ENCODE results near the gene TAPBPL. TPM values are rescaled to one million over a fixed set of nuclear protein-coding genes. Genes with fewer than 3 reads are reported as not detected.

TAPBPL gene
- total and polyA plus RNA-seq, 2 of the 13 experiments (the other 11 are each of a cell fraction or from before 2014, with no cell fraction given), result 10.0 to 14.5 TPM

- no peak for TF ChIP-seq ZFX (CRISPR knock-in tag; IDR thresholded peaks at IDR 0.05; ENCODE audit: low read depth)
- TF ChIP-seq ZNF512B (CRISPR knock-in tag; IDR thresholded peaks at IDR 0.05; ENCODE audit: borderline replicate concordance), result peak; percentile 80; the same call in 1 of the 2 replicates
- TF ChIP-seq, protein P1, sequence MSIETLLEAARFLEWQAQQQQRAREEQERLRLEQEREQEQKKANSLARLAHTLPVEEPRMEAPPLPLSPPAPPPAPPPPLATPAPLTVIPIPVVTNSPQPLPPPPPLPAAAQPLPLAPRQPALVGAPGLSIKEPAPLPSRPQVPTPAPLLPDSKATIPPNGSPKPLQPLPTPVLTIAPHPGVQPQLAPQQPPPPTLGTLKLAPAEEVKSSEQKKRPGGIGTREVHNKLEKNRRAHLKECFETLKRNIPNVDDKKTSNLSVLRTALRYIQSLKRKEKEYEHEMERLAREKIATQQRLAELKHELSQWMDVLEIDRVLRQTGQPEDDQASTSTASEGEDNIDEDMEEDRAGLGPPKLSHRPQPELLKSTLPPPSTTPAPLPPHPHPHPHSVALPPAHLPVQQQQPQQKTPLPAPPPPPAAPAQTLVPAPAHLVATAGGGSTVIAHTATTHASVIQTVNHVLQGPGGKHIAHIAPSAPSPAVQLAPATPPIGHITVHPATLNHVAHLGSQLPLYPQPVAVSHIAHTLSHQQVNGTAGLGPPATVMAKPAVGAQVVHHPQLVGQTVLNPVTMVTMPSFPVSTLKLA (IDR thresholded peaks at IDR 0.05), result no peak
- TF ChIP-seq NPAS2 (CRISPR knock-in tag; IDR thresholded peaks at IDR 0.05; ENCODE audit: borderline replicate concordance), result no peak
- no peak for TF ChIP-seq MEIS1 (CRISPR knock-in tag; IDR thresholded peaks at IDR 0.05; ENCODE audit: borderline replicate concordance)
- TF ChIP-seq, protein P2, sequence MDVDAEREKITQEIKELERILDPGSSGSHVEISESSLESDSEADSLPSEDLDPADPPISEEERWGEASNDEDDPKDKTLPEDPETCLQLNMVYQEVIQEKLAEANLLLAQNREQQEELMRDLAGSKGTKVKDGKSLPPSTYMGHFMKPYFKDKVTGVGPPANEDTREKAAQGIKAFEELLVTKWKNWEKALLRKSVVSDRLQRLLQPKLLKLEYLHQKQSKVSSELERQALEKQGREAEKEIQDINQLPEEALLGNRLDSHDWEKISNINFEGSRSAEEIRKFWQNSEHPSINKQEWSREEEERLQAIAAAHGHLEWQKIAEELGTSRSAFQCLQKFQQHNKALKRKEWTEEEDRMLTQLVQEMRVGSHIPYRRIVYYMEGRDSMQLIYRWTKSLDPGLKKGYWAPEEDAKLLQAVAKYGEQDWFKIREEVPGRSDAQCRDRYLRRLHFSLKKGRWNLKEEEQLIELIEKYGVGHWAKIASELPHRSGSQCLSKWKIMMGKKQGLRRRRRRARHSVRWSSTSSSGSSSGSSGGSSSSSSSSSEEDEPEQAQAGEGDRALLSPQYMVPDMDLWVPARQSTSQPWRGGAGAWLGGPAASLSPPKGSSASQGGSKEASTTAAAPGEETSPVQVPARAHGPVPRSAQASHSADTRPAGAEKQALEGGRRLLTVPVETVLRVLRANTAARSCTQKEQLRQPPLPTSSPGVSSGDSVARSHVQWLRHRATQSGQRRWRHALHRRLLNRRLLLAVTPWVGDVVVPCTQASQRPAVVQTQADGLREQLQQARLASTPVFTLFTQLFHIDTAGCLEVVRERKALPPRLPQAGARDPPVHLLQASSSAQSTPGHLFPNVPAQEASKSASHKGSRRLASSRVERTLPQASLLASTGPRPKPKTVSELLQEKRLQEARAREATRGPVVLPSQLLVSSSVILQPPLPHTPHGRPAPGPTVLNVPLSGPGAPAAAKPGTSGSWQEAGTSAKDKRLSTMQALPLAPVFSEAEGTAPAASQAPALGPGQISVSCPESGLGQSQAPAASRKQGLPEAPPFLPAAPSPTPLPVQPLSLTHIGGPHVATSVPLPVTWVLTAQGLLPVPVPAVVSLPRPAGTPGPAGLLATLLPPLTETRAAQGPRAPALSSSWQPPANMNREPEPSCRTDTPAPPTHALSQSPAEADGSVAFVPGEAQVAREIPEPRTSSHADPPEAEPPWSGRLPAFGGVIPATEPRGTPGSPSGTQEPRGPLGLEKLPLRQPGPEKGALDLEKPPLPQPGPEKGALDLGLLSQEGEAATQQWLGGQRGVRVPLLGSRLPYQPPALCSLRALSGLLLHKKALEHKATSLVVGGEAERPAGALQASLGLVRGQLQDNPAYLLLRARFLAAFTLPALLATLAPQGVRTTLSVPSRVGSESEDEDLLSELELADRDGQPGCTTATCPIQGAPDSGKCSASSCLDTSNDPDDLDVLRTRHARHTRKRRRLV (CRISPR knock-in tag; IDR thresholded peaks at IDR 0.05), result no peak
- no peak for TF ChIP-seq FOXA1 (IDR thresholded peaks at IDR 0.05)
- TF ChIP-seq FOXA1 (CRISPR knock-in tag; IDR thresholded peaks at IDR 0.05), result no peak
- no peak for TF ChIP-seq SP140L (CRISPR knock-in tag; IDR thresholded peaks at IDR 0.05; ENCODE audit: borderline replicate concordance)
- TF ChIP-seq ARID2 (CRISPR knock-in tag; IDR thresholded peaks at IDR 0.05; ENCODE audit: borderline replicate concordance), result no peak
- TF ChIP-seq ZNF253 (CRISPR knock-in tag; IDR thresholded peaks at IDR 0.05; ENCODE audit: borderline replicate concordance), result no peak
- no peak for TF ChIP-seq ZNF850 (CRISPR knock-in tag; conservative IDR thresholded peaks at IDR 0.05)
- no peak for TF ChIP-seq ZNF761 (CRISPR knock-in tag; conservative IDR thresholded peaks at IDR 0.05)
- no peak for TF ChIP-seq IKZF1 (IDR thresholded peaks at IDR 0.05)
- TF ChIP-seq, protein P3, sequence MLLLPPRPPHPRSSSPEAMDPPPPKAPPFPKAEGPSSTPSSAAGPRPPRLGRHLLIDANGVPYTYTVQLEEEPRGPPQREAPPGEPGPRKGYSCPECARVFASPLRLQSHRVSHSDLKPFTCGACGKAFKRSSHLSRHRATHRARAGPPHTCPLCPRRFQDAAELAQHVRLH (CRISPR knock-in tag; IDR thresholded peaks at IDR 0.05; ENCODE audit: borderline replicate concordance, low read depth), result no peak
- no peak for TF ChIP-seq ISL2 (CRISPR knock-in tag; IDR thresholded peaks at IDR 0.05)
- no peak for TF ChIP-seq FOXK1 (CRISPR knock-in tag; IDR thresholded peaks at IDR 0.05; ENCODE audit: borderline replicate concordance, low read depth)
- peak; percentile 43; the same call in 1 of the 2 replicates for TF ChIP-seq ELF1 (CRISPR knock-in tag; IDR thresholded peaks at IDR 0.05)
- no peak for TF ChIP-seq MEF2D (CRISPR knock-in tag; IDR thresholded peaks at IDR 0.05)
- TF ChIP-seq NR2F6 (IDR thresholded peaks at IDR 0.05), result no peak
- TF ChIP-seq NR2F6 (CRISPR knock-in tag; IDR thresholded peaks at IDR 0.05), result 0 out of 2 replicates have a peak, but pooled peaks have one; percentile 10
- TF ChIP-seq SIX4 (CRISPR knock-in tag; IDR thresholded peaks at IDR 0.05), result no peak
Measured at GRCh38 chr12:6423267-6424007, 28.4 kb upstream of the TAPBPL start (continued).

Measured in HepG2 (cell line).